Right kidney (tissue), 1 donor: Measurements from ENCODE around the gene PRLR.

Experiments
- DNase-seq: peaks from one replicate; pipeline ENCODE4 v3.0.0-alpha.2; 2016

The PRLR gene

GRCh38 chr5:35003018-35003957 lies 227.0 kb downstream of the PRLR start:
- peak; percentile 56 for DNase-seq

- no peak for DNase-seq
Measured at GRCh38 chr5:35002459-35002858, 227.8 kb downstream of the PRLR start.

- no peak for DNase-seq
Measured at GRCh38 chr5:35001842-35002241, 228.4 kb downstream of the PRLR start.
